IMR-90 (cell line): Measurements from ENCODE around the gene SPNS1. TPM values are rescaled to one million over a fixed set of nuclear protein-coding genes. Genes with fewer than 3 reads are reported as not detected.
"Not testable (repeated sequence)": the region's sequence is repeated elsewhere in the genome, so short reads cannot be mapped to it uniquely, and the experiment has no call there.

Source experiments
- ATAC-seq: fragments of 200-7000 bp; cut with Tn5 transposase; 2 replicates; pipeline ENCODE4 v1.9.1; 2020; ENCODE audit warnings: low read depth, mild to moderate bottlenecking, moderate library complexity
- BruUV-seq: library from RNA; stranded (reverse); fragments of 400-500 nt; replicated peaks from 2 replicates; lab custom pipeline; 2021; lab: Mats Ljungman, UMichigan
- CTCF ChIA-PET: fragments of 300-600 bp; formaldehyde crosslinking; extraction: SDS; loops from one replicate; lab custom pipeline; 2021; ENCODE audit warnings: antibody characterized with exemption; lab: Yijun Ruan, JAX
- POLR2A ChIA-PET: fragments of 300-600 bp; sonication (Branson Sonifier 250); formaldehyde crosslinking; loops from one replicate; lab custom pipeline; 2022; ENCODE audit warnings: antibody characterized with exemption; ENCODE audit not compliant: unreplicated experiment; lab: Charles Lee
- DNase-seq: peaks from one replicate; pipeline ENCODE4 v3.0.0; 2013
- H2AFZ ChIP-seq: replicated peaks from 2 replicates; pipeline ENCODE3; 2013; ENCODE audit warnings: low read length, mild to moderate bottlenecking; ENCODE audit not compliant: poor library complexity
- H2AK5ac ChIP-seq: 2 replicates; pipeline ENCODE4 v1.6.1; 2013; ENCODE audit warnings: low read depth, low read length, inconsistent platforms
- H2AK9ac ChIP-seq: replicated peaks from 2 replicates; pipeline ENCODE3; 2013; ENCODE audit warnings: mild to moderate bottlenecking, low read depth, low read length, moderate library complexity; ENCODE audit not compliant: poor library complexity
- H2BK120ac ChIP-seq: 2 replicates; pipeline ENCODE4 v1.6.1; 2013; ENCODE audit warnings: low read depth, low read length, inconsistent platforms
- H2BK15ac ChIP-seq: 3 replicates; pipeline ENCODE4 v1.6.1; 2013; ENCODE audit warnings: low read depth, low read length, inconsistent platforms
- H2BK20ac ChIP-seq: 2 replicates; pipeline ENCODE4 v1.6.1; 2013; ENCODE audit warnings: low read depth, mild to moderate bottlenecking, inconsistent platforms, low read length, moderate library complexity
- H2BK5ac ChIP-seq: 2 replicates; pipeline ENCODE4 v1.6.1; 2013; ENCODE audit warnings: mild to moderate bottlenecking, low read depth, low read length, inconsistent platforms; ENCODE audit not compliant: poor library complexity, severe bottlenecking
- H3K14ac ChIP-seq: replicated peaks from 2 replicates; pipeline ENCODE4 v1.6.1; 2013; ENCODE audit warnings: low read depth, low read length, inconsistent platforms
- H3K18ac ChIP-seq: 2 replicates; pipeline ENCODE4 v1.6.1; 2013; ENCODE audit warnings: low read depth, low read length, control low read depth
- H3K23ac ChIP-seq: 2 replicates; pipeline ENCODE4 v1.6.1; 2013; ENCODE audit warnings: low read depth, low read length, inconsistent platforms
- H3K27ac ChIP-seq: 2 replicates; pipeline ENCODE4 v1.5.1; 2013; ENCODE audit warnings: mild to moderate bottlenecking, control low read depth, low read length; ENCODE audit not compliant: insufficient read depth
- H3K27me3 ChIP-seq: 2 replicates; pipeline ENCODE4 v1.6.1; 2013; ENCODE audit warnings: low read length; ENCODE audit not compliant: control insufficient read depth, insufficient read depth
- H3K36me3 ChIP-seq: 2 replicates; pipeline ENCODE4 v1.6.1; 2013; ENCODE audit warnings: low read length, mixed read lengths; ENCODE audit not compliant: control insufficient read depth, insufficient read depth
- H3K4ac ChIP-seq: 2 replicates; pipeline ENCODE4 v1.6.1; 2013; ENCODE audit warnings: low read depth, low read length, inconsistent platforms
- H3K4me1 ChIP-seq: 2 replicates; pipeline ENCODE4 v1.6.1; 2013; ENCODE audit warnings: low read length, mixed read lengths; ENCODE audit not compliant: control insufficient read depth, insufficient read depth
- H3K4me2 ChIP-seq: 2 replicates; pipeline ENCODE4 v1.6.1; 2013; ENCODE audit warnings: low read depth, mild to moderate bottlenecking, control low read depth, low read length, moderate library complexity
- H3K4me3 ChIP-seq: 2 replicates; pipeline ENCODE4 v1.5.1; 2013; ENCODE audit warnings: low read depth, mild to moderate bottlenecking, control low read depth, low read length, moderate library complexity; ENCODE audit not compliant: insufficient read depth
- H3K56ac ChIP-seq: 2 replicates; pipeline ENCODE4 v1.6.1; 2013; ENCODE audit warnings: low read length, inconsistent platforms; ENCODE audit not compliant: insufficient read depth; ENCODE audit errors: extremely low read depth
- H3K79me1 ChIP-seq, 2 experiments: 2 replicates each; pipeline ENCODE4 v1.6.1; 2013; ENCODE audit warnings: low read length in 2 of 2, inconsistent platforms in 1 of 2, low read depth in 1 of 2
- H3K9ac ChIP-seq: 2 replicates; pipeline ENCODE4 v1.6.1; 2013; ENCODE audit warnings: low read depth, low read length, control low read depth
- H3K9me1 ChIP-seq: 2 replicates; pipeline ENCODE4 v1.6.1; 2013; ENCODE audit warnings: low read length, inconsistent platforms; ENCODE audit not compliant: insufficient read depth
- H3K9me3 ChIP-seq: 2 replicates; pipeline ENCODE4 v1.6.1; 2013; ENCODE audit warnings: low read length; ENCODE audit not compliant: control insufficient read depth, insufficient read depth
- H4K20me1 ChIP-seq: 2 replicates; pipeline ENCODE4 v1.6.1; 2013; ENCODE audit warnings: low read length, inconsistent platforms; ENCODE audit not compliant: insufficient read depth
- H4K5ac ChIP-seq: 2 replicates; pipeline ENCODE4 v1.6.1; 2013; ENCODE audit warnings: mild to moderate bottlenecking, low read depth, low read length, control low read depth
- H4K8ac ChIP-seq, 2 experiments: 2 replicates each; pipeline ENCODE4 v1.6.1; 2013; ENCODE audit warnings: low read depth in 2 of 2, low read length in 2 of 2, control low read depth in 1 of 2, inconsistent platforms in 1 of 2
- H4K91ac ChIP-seq: 2 replicates; pipeline ENCODE4 v1.6.1; 2013; ENCODE audit warnings: low read depth, low read length, inconsistent platforms; ENCODE audit not compliant: insufficient read depth
- WGBS, 2 experiments: methylation state at CpG; one replicate each; pipeline versions ENCODE4 v1.1.5 to v1.1.7; 2013; ENCODE audit warnings: missing lambda C conversion rate in 2 of 2; ENCODE audit not compliant: insufficient read length in 1 of 2; ENCODE audit errors: extremely low coverage in 2 of 2; 5-methylcytosine and 5-hydroxymethylcytosine counted together
- dilution Hi-C: fragments of 300-500 bp; cut with HindIII; formaldehyde crosslinking; loops from one replicate; pipeline ENCODE4 v1.14.3; 2018; ENCODE audit warnings: low sequenced_read_pairs; ENCODE audit not compliant: unreplicated experiment
- in situ Hi-C: fragments of 300-500 bp; cut with MboI; formaldehyde crosslinking; loops from 3 replicates; pipeline ENCODE4 v1.14.3; 2019; ENCODE audit warnings: low sequenced_read_pairs, inconsistent platforms, mixed read lengths
- intact Hi-C: fragments of 100-400 bp; cut with micrococcal nuclease; formaldehyde crosslinking; loops from 2 replicates; pipeline ENCODE4 v1.10.0; 2022
- polyA plus RNA-seq, 3 experiments: library from polyadenylated mRNA; depleted of rRNA; stranded (reverse); fragments of >200 nt; gene quantifications; 2 replicates each; pipeline ENCODE4 v1.2.3, GENCODE V29; 2012; ENCODE audit warnings: low replicate concordance in 1 of 3
- total RNA-seq: library from RNA; depleted of rRNA; stranded (reverse); fragments of >200 nt; gene quantifications from 2 replicates; pipeline ENCODE4 v1.2.3, GENCODE V29; 2012

The SPNS1 gene
- total and polyA plus RNA-seq, 2 of the 4 experiments (the other 2 are of a cell fraction): 4.7 to 37.3 TPM

DNA sequence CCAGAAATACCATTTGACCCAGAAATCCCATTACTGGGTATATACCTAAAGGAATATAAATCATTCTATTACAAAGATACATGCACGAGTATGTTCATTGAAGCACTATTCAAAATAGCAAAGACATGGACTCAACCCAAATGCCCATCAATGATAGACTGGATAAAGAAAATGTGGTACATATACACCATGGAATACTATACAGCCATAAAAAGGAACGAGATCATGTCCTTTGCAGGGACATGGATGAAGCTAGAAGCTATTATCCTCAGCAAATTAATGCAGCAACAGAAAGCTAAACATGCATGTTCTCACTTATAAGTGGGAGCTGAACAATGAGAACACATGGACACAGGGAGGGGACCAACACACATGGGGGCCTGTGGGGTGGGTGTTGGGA is 48.3 kb upstream of the SPNS1 start:
- BruUV-seq, H3K9ac ChIP-seq, H3K14ac ChIP-seq, H2AK5ac ChIP-seq, H3K27ac ChIP-seq, H4K20me1 ChIP-seq, H3K9me3 ChIP-seq, H2AFZ ChIP-seq, H2BK120ac ChIP-seq, H3K23ac ChIP-seq, in situ Hi-C loops, H2AK9ac ChIP-seq, H2BK20ac ChIP-seq, H3K4me2 ChIP-seq, H3K27me3 ChIP-seq, H2BK5ac ChIP-seq, H2BK15ac ChIP-seq, H3K4me1 ChIP-seq, H4K5ac ChIP-seq, H3K9me1 ChIP-seq, dilution Hi-C loops, H3K4me3 ChIP-seq, H3K4ac ChIP-seq, ATAC-seq, H3K18ac ChIP-seq, H3K56ac ChIP-seq, DNase-seq, H4K91ac ChIP-seq, H3K36me3 ChIP-seq, H4K8ac ChIP-seq: not testable (repeated sequence)
- CTCF ChIA-PET: interaction anchor here (1.1 kb wide), 1 partner anchor 19 kb away, joined by 5 read pairs; no protein-coding TSS in a partner anchor
- H3K79me1 ChIP-seq: peaks cover 0 to 13% of the 10 kb centered on the region in 2 experiments; a peak in 3 of 4 replicates
- POLR2A ChIA-PET: interaction anchor here (0.7 kb wide), 1 partner anchor 17 kb away, joined by 4 read pairs; no protein-coding TSS in a partner anchor
- intact Hi-C loops: loop anchor here (5.0 kb wide), 1 partner anchor 64 kb away; the partner anchor contains the start of gene SH2B1
- no CpG with 5 or more reads among the region's 2 CpGs for WGBS, 2 experiments
